Activated CD4-positive, alpha-beta memory T cell treated with anti-CD3 and anti-CD28 coated beads, Interleukin-2, amount 10 ng/mL, durations not matched to agents 7 days and 5 days (primary cell): ENCODE measurements around the gene UBE2G2. TPM values are rescaled to one million over a fixed set of nuclear protein-coding genes. Genes with fewer than 3 reads are reported as not detected.

Experiments used
- CTCF ChIA-PET: fragments of 350-600 bp; sonication (Branson Sonifier 250); formaldehyde crosslinking; loops from one replicate; lab custom pipeline; 2021; ENCODE audit warnings: antibody characterized with exemption, inconsistent platforms; lab: Charles Lee
- POLR2A ChIA-PET: fragments of 350-600 bp; sonication (Branson Sonifier 250); formaldehyde crosslinking; loops from one replicate; lab custom pipeline; 2021; ENCODE audit warnings: antibody characterized with exemption; lab: Charles Lee
- DNase-seq: peaks from one replicate; pipeline ENCODE4 v3.0.0-alpha.2; 2020
- H3K27ac Mint-ChIP-seq: one replicate; pipeline ENCODE4 v1.8.0; 2021; ENCODE audit warnings: mild to moderate bottlenecking, mixed read lengths
- H3K27me3 Mint-ChIP-seq: one replicate; pipeline ENCODE4 v1.8.0; 2021; ENCODE audit warnings: mixed read lengths
- H3K36me3 Mint-ChIP-seq: one replicate; pipeline ENCODE4 v1.8.0; 2021; ENCODE audit warnings: low read depth, mixed read lengths
- H3K4me1 Mint-ChIP-seq: one replicate; pipeline ENCODE4 v1.8.0; 2021; ENCODE audit warnings: mixed read lengths
- H3K4me3 Mint-ChIP-seq: one replicate; pipeline ENCODE4 v1.8.0; 2021; ENCODE audit warnings: mild to moderate bottlenecking, mixed read lengths
- H3K9me3 Mint-ChIP-seq: one replicate; pipeline ENCODE4 v1.8.0; 2021; ENCODE audit warnings: mixed read lengths
- total RNA-seq, 2 experiments: library from RNA; stranded (reverse); gene quantifications; one replicate each; pipeline ENCODE4 v1.2.3, GENCODE V29; 2021

Gene UBE2G2
- total RNA-seq, 2 experiments from 2014 or later, result 70.7 to 74.0 TPM

DNA sequence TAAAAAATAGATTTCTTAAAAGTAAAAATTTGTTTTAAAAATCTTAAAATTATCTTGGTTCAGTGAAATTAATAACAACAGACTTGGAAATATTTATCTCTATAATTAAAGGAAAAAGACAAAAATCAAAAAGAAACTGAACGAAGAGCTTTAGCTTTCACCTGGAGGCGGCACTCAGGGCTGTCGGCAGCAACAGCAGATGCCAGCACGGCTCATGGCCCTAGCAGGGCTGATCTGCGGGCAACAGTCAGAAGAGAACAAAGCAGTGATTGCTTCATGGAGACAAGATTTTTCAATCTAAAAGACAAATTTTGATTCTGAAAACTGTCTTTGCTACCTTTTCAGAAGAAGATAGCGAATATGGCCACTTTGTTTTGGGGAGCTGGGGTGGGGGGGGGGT is 22.6 kb downstream of the UBE2G2 start:
- no peak overlapping the region for H3K27ac Mint-ChIP-seq
- POLR2A ChIA-PET, result no interaction called here

DNA sequence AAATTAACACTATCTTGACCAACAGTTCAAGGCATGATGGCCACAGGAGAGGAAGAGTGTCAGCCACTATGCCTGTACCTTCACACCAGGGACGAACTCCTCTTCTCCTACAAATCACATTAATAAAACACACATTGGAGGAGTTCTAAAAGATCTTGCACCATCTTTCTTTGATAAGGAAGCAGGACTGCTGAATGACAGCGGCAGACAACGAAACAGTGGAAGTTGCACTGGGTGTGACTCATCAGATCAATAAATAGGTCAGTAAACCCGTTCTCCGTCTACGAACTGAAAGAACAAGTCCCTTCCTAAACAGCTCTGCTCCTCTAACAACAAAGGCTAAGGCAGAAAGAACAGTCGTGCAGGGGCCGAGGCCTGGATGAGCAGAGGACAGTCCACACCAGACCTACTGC is 23.1 kb downstream of the UBE2G2 start:
- H3K27ac Mint-ChIP-seq, result peak overlapping the region; percentile 29
- DNase-seq, result no peak
- CTCF ChIA-PET, result no interaction called here
- H3K4me3 Mint-ChIP-seq, result no peak overlapping the region
- peaks cover 35% of the 10 kb centered on the region for H3K36me3 Mint-ChIP-seq
- no peaks in the 10 kb centered on the region for H3K27me3 Mint-ChIP-seq
- H3K9me3 Mint-ChIP-seq, result no peaks in the 10 kb centered on the region
- POLR2A ChIA-PET, result no interaction called here
- peaks cover 15% of the 10 kb centered on the region for H3K4me1 Mint-ChIP-seq

More for the DNA sequence above, 22.6 kb downstream of the UBE2G2 start:
- Mint-ChIP-seq H3K4me1 (peaks cover 15% of the 10 kb centered on the region), H3K27me3 (no peaks in the 10 kb centered on the region), H3K4me3 (no peak overlapping the region), H3K36me3 (peaks cover 35% of the 10 kb centered on the region), H3K9me3 (no peaks in the 10 kb centered on the region)
- no peak for DNase-seq
- CTCF ChIA-PET, result no interaction called here

DNA sequence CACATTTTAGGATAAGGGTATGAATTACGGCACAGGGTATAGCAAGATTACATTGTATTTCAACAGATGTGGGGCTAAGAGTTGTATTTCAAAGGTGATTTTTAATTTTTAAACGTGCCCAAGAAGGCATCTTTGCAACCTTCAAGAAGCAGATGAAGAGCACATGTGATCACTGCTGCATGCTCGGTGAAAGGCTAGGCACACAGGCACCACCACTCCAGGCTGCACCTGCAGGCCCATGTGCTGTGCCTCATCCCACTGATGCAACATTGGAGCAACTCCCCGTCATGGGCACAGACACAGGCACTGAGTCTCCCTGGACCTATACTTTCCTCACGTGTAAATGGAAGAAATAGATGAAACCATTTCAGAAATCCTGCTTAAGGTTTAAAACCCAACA is 23.5 kb downstream of the UBE2G2 start:
- peaks cover 35% of the 10 kb centered on the region for H3K36me3 Mint-ChIP-seq
- CTCF ChIA-PET, result no interaction called here
- H3K4me3 Mint-ChIP-seq, result no peak overlapping the region
- peak overlapping the region; percentile 29 for H3K27ac Mint-ChIP-seq
- peaks cover 15% of the 10 kb centered on the region for H3K4me1 Mint-ChIP-seq
- DNase-seq, result no peak
- H3K27me3 Mint-ChIP-seq, result no peaks in the 10 kb centered on the region
- no peaks in the 10 kb centered on the region for H3K9me3 Mint-ChIP-seq
- POLR2A ChIA-PET, result no interaction called here

DNA sequence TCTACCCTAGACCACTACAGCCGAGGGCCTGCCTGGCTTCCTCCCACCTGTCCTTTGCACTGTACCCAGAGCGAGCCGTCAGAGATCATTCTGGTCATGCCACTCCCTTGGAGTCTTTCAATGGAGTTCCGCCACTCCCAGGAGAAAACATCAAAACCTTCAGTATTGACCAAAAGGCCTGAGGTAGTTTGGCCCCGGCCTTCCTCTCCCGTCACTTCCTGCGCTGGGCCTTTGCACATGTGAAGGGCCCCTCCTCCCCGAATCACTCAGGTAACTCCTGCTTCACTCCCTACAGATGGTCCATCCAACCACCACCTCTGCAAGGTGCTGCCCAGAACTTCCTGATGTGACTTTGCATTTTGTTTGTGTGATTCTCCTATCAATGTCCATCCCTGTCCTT is 26.6 kb downstream of the UBE2G2 start:
- H3K4me3 Mint-ChIP-seq, result no peak overlapping the region
- ChIA-PET CTCF (interaction anchor here (1.0 kb wide), 1 partner anchor 19 kb away, joined by 3 read pairs; no protein-coding TSS in a partner anchor), POLR2A (no interaction called here)
- peaks cover 11% of the 10 kb centered on the region for H3K4me1 Mint-ChIP-seq
- H3K9me3 Mint-ChIP-seq, result no peaks in the 10 kb centered on the region
- no peak overlapping the region for H3K27ac Mint-ChIP-seq
- H3K36me3 Mint-ChIP-seq, result peaks cover 40% of the 10 kb centered on the region
- no peak for DNase-seq
- H3K27me3 Mint-ChIP-seq, result no peaks in the 10 kb centered on the region

DNA sequence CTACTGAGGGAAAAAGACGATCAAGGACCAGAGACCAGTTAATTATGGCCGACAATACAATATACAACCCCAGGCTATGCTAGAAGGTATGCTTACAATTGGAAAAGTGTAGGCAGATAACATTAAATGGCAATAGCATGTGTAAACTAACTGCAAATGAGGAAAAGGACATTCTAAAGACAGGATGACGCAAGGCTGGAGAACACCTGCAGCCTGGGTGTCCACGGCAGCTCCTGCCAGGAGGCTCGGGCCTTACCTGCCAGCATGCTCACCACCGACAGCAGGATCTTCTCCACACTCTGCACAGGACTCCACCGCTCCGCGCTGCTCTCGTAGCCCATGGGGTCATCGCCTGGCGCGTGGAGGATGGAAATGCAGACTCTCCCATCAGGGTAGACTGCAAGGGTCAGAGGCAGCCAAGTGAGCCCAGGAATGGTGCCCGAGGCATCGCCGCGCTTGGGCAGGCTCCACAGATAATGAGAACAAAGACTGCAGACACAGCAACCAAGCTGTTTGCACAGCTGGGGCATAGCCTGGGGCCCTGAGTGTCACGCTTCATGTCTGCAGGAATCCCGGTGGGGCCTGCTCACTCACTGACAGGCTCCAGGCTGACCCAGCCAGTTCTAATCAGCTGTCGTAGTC is 28.2 kb downstream of the UBE2G2 start:
- Mint-ChIP-seq H3K36me3 (peaks cover 48% of the 10 kb centered on the region), H3K9me3 (no peaks in the 10 kb centered on the region), H3K4me1 (peaks cover 6% of the 10 kb centered on the region), H3K27me3 (no peaks in the 10 kb centered on the region), H3K4me3 (no peak overlapping the region), H3K27ac (no peak overlapping the region)
- POLR2A ChIA-PET, result no interaction called here
- CTCF ChIA-PET, result interaction anchor here (1.1 to 1.7 kb wide), 2 partner anchors 13 to 20 kb away, joined by 3 to 5 read pairs; no protein-coding TSS in a partner anchor
- no peak for DNase-seq

DNA sequence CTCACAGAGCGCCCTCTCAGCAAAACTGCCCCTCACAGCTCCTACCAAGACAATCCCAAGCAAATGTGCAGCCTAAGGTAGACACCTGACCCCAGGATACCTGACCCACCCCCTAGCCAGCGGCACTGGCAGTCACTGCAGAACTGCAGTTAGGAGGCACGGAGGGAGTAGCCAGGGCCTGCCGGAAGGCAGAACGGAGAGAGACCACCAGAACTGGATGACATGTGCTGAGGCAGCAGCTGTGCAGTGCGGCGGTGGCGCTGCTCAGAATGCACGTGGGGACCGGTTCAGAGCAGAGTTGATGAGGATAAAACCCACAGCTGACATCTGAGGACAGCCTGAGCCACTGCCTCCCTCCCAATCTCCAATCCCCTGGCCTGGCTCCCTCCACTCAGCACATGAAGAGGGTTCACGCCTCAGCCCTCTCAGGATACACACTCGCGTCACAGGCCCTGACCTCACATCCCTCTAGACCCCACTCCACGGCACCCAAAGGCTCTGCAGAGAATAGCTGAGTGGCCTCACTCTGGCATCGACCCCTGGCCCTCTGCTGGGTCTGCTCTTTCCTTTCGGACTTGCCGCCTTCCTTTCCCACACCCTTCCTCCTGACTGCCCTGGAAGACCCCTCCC is 29.6 kb downstream of the UBE2G2 start:
- Mint-ChIP-seq H3K4me3 (no peak overlapping the region), H3K9me3 (no peaks in the 10 kb centered on the region), H3K4me1 (peaks cover 2% of the 10 kb centered on the region), H3K27ac (no peak overlapping the region), H3K27me3 (no peaks in the 10 kb centered on the region), H3K36me3 (peaks cover 40% of the 10 kb centered on the region)
- CTCF ChIA-PET, result interaction anchor here (1.1 kb wide), 1 partner anchor 21 kb away, joined by 5 read pairs; no protein-coding TSS in a partner anchor
- POLR2A ChIA-PET, result interaction anchor here (0.7 to 1.5 kb wide), 2 partner anchors 114 to 188 kb away, joined by 3 read pairs; partner anchors contain the start of gene KRTAP12-3
- DNase-seq, result no peak

DNA sequence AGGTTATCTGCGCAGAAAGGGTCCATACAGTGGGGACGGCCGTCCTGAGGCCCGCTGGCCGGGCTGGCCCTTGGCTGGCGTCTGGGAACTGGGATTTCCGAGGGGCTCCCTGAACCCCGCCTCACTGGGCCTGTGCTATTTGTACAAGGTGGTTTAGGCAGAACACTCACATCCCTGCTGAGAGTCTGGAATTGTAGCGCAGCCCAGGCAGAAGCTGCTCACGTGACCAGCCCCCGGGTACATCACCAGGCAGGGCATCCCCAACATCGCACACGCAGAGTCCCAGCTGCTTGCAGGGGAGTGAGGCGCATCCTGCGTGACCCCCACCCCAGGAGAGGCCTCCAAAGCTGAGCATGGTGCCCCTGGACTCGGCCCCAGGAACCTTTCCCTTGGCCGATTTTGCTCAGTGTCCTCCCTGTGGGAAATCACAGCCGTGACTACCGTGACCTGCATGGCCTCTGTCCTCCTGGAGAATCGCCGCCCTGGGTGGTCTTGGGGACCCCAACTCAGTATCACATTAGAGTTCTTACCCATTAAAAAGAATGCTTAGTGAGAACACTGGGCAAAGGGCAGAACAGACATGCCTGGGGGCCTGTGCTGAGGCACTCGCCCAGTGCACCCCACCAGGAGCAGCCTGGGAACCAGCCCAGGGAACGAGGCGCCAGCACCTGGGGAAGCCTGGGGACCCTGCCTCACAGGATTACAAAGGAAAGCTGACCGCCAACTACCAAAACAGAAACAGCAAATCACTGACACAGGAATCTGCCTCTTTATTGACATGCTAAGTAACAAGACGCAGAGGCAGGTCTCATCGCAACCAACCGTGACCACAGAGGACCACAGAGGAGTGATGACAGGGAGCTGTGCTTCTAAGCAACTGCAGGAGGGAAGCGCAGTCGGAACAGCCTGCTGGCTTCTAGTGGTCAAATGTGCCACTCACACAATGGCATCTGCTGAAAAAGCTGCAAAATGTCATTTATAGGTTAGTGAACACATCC is 33.5 kb downstream of the UBE2G2 start:
- ChIA-PET CTCF (no interaction called here), POLR2A (interaction anchor here (0.8 kb wide), 1 partner anchor 159 kb away, joined by 3 read pairs; no protein-coding TSS in a partner anchor)
- H3K36me3 Mint-ChIP-seq, result peaks cover 22% of the 10 kb centered on the region
- no peaks in the 10 kb centered on the region for H3K27me3 Mint-ChIP-seq
- H3K27ac Mint-ChIP-seq, result no peak overlapping the region
- peaks cover 22% of the 10 kb centered on the region for H3K4me1 Mint-ChIP-seq
- H3K9me3 Mint-ChIP-seq, result no peaks in the 10 kb centered on the region
- DNase-seq, result no peak
- H3K4me3 Mint-ChIP-seq, result no peak overlapping the region

DNA sequence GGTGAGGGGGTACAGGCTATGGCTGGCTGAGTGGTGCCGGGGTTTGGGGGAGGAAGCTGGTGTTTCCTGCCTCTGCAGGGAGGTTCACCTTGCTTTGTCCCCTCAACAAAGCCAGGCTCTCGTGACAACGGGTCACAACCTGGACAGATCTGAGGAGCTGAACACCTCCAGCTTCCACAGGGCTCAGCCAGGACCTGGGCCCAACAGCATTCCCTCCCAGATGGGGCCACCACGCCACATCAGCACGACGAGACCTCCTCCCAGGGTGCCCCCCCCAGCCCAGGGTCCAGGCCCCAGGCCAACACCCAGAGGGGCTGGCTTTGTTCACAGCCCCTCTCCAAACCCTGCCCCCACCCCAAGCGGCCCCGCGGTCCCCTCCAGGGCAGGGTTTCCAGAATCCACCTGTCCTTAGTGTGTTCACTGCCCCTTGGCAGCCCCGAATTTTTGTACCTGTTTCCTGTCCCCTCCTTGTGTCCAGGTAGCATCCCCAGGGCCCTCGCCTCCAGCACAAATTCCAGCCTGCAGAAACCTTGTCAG is 34.7 kb downstream of the UBE2G2 start:
- no peak overlapping the region for H3K27ac Mint-ChIP-seq
- H3K9me3 Mint-ChIP-seq, result no peaks in the 10 kb centered on the region
- peaks cover 15% of the 10 kb centered on the region for H3K36me3 Mint-ChIP-seq
- ChIA-PET CTCF (interaction anchor here (1.2 kb wide), 1 partner anchor 26 kb away, joined by 5 read pairs; no protein-coding TSS in a partner anchor), POLR2A (no interaction called here)
- H3K4me1 Mint-ChIP-seq, result peaks cover 22% of the 10 kb centered on the region
- no peaks in the 10 kb centered on the region for H3K27me3 Mint-ChIP-seq
- H3K4me3 Mint-ChIP-seq, result no peak overlapping the region
- DNase-seq, result no peak

DNA sequence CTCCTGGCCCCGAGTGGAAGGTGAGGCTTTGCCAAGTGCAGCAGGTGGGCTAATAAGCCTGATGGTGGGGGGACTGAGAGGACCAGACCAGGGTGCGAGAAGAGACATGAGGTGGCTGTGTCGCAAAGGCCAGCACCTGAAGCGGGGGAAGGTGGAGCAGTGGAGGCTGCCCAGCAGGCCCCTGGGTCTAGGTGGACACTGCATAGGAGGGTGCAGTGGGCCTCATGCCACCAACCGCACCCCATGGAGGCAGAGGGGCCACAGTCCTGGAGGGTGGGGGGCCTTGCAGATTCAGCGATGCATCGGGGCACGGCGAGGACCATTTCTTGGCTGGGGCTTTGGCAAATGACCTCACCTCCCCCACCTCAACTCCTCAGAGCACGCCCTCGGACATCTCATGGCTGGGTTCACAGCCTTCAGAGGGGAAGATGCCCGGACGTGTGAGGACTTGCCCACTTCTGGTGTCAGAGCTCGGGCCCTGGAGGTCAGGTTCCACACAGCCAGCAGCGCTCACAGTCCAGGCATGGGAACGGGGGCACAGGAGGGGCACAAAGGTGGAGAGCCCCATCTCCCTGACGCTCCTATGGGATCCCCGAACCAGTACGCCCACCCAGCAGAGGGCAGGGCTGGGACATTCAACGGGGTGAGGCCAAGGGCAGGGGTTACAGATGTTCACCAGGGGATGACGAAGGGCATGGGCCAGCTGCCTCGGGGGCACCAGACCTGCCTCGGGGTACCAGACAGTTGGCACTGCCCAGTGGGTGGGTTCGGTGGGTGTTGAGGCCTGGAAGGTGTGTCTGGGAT is 35.4 kb downstream of the UBE2G2 start:
- Mint-ChIP-seq H3K9me3 (no peaks in the 10 kb centered on the region), H3K27me3 (no peaks in the 10 kb centered on the region), H3K36me3 (peaks cover 13% of the 10 kb centered on the region), H3K27ac (peak overlapping the region; percentile 80), H3K4me3 (no peak overlapping the region), H3K4me1 (peaks cover 25% of the 10 kb centered on the region)
- POLR2A ChIA-PET, result no interaction called here
- CTCF ChIA-PET, result interaction anchor here (1.2 to 1.9 kb wide), 3 partner anchors 27 to 256 kb away, joined by 3 to 8 read pairs (median 5); no protein-coding TSS in a partner anchor
- DNase-seq, result no peak

DNA sequence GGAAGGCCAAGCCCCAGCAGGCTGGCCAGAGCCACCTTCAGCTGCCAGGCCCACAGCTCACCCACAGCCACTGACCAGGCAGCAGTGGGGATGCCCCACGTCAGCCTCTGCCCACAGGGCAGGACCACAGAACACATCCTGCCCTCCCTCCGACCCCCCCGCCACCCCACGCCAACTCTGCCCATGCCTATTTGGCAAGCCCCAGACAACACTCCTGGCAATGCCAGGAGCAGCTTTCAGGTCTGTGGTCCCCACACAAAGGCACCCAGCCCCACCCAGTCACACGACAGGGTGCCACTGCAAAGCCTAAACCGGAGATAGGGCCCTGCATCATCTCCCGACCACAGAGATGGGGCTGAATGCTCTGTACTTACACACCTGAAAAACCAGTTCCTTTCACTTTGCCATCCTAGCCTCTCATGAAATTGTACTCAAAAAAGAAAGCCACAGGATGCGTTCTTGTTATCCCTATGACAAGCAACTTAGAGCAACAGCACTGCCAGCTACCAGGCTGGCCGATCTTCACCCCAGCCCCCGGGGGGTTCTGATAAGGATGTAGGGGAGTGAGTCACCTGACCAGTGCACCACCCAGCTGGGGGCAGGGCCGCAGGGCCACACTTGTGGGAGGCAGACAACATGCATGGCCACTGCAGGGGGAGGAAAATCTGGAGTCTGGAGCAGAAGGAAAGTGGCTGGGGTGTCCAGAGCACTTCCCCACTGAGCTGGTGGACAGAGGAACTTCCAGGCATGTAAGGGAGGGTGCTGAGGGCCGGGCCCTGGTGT is 36.2 kb downstream of the UBE2G2 start:
- ChIA-PET CTCF (interaction anchor here (1.3 to 1.9 kb wide), 2 partner anchors 35 to 255 kb away, joined by 3 to 8 read pairs; no protein-coding TSS in a partner anchor), POLR2A (interaction anchor here (0.9 kb wide), 1 partner anchor 35 kb away, joined by 4 read pairs; no protein-coding TSS in a partner anchor)
- H3K36me3 Mint-ChIP-seq, result peaks cover 8% of the 10 kb centered on the region
- H3K27me3 Mint-ChIP-seq, result no peaks in the 10 kb centered on the region
- DNase-seq, result peak; percentile 65
- H3K27ac Mint-ChIP-seq, result peak overlapping the region; percentile 80
- no peaks in the 10 kb centered on the region for H3K9me3 Mint-ChIP-seq
- H3K4me3 Mint-ChIP-seq, result no peak overlapping the region
- H3K4me1 Mint-ChIP-seq, result peaks cover 25% of the 10 kb centered on the region
